ENCODE data around the gene SPTB.

GRCh38 chr14:64879635-64880220 is at the start of gene SPTB:
- TF ChIP-seq TCF12 (IDR thresholded peaks at IDR 0.05; ENCODE audit: low read depth) (no peak), REST (IDR thresholded peaks at IDR 0.05; ENCODE audit: low read depth) (no peak), MAX (IDR thresholded peaks at IDR 0.05) (no peak), EP300 (IDR thresholded peaks at IDR 0.05; ENCODE audit: borderline replicate concordance) (no peak), USF1 (IDR thresholded peaks at IDR 0.05) (no peak; the same call in 1 of the 2 replicates), RAD21 (IDR thresholded peaks at IDR 0.05; ENCODE audit: low read depth) (no peak)

Measured in Ishikawa (cell line).